Muscle of back (tissue), 11 donors: ENCODE data around the gene PIGN. TPM values are rescaled to one million over a fixed set of nuclear protein-coding genes. Genes with fewer than 3 reads are reported as not detected.

Experiments
- DNase-seq, 3 donors: peaks; one replicate each; pipeline versions ENCODE4 v3.0.0 to v3.0.0-alpha.2; 2013
- polyA plus RNA-seq, 10 donors: library from polyadenylated mRNA; unstranded; fragments of 120-200 nt; gene quantifications; one replicate each; pipeline ENCODE4 v1.2.1, GENCODE V29; 2013; ENCODE audit not compliant: insufficient read length in 10 of 10

Gene PIGN
- polyA plus RNA-seq, 10 donors: 13.0 to 23.0 (median 20.1) TPM

DNA sequence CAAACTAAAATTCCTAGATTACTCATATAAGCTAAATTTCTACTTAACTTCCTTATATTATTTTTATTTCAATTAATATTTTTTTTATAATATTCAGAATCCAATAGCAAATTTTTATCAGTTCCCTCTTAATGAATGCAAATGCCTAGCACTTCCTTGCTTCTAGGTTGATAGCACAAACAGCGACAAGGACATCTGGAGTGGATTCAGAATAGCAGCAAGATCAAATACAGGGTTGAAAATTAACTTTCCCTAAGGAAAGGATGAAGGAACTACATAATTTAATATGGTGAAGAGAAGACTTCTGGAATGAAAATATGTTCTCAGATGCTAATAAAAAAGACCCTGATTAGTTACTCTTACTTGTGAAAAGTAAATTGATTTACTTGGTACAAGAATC, 64.5 kb downstream of the PIGN start:
- DNase-seq: no peak

DNA sequence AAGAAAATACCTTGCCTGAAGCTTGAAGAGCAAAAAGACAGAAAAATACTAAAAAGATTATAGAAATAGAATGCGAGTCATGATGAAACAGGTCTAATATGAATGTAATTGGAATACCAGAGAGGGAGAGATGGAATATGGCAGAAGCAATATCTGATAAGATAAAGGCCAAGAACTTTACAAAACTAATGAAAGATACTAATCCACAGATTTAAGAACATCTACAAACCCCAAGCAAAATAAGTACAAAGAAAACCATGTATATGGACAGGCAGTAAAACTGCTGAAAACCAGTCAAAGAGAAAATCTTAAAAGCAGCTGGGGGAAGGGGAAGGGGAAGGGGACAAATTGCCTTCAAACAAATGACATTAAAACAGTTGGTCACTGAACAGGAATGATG, 67.0 kb downstream of the PIGN start:
- no peak for DNase-seq

DNA sequence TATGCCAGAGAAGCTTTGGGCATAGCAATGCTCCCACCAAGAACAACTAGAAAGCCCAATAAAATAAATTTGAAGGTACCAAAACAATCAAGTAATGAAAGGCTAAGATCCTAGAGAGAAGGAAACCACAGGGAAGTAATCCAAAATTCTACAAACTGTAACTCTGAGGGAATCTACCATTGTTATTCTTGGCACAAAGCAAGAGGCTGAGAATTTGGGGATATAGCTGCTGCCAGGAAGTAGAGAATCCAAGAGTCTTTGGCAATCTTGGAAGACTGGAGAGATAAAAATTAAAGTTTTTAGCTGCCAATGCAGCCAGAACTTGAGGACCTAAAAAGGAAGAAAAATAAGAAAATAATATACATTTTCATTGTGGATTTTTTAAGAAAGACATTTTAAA, 68.5 kb downstream of the PIGN start:
- peak; percentile 47 to 68 (median 51) for DNase-seq

DNA sequence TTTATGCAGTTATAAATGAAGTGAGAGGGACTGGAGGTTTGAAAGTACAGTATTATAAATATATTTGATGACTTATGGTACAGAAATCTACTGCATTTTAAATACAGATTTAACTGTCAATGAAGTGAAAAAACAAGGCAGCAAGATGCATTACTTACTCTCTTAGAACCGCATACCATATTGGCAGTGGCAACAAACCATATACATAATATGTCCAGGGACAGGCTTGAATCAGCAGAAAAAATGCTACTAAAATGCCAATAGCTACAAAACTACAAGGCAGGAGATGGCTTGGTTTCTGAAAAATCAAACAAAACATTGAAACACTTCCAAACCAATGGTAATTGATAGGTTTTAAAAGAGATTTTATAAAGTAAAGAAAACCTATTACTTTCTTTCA, 77.2 kb downstream of the PIGN start:
- no peak for DNase-seq

DNA sequence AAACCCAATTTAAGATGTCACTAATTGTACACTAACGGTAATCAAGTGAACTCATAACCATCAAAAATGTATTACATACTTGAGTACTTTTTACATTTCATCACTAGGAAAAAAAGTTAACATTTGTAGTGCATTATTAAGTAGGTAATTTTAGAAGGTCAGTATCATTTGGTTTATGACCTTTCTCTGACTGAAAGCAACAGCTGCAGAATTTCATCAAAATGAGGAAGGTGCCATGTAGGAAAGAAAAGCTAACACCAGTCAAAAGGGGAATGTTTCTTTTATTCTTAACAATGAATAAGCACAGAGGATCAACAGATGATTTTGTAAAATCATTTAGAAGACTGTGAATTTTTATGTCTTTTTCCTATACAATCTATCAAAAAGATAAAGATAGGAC, 79.0 kb downstream of the PIGN start:
- DNase-seq: no peak

DNA sequence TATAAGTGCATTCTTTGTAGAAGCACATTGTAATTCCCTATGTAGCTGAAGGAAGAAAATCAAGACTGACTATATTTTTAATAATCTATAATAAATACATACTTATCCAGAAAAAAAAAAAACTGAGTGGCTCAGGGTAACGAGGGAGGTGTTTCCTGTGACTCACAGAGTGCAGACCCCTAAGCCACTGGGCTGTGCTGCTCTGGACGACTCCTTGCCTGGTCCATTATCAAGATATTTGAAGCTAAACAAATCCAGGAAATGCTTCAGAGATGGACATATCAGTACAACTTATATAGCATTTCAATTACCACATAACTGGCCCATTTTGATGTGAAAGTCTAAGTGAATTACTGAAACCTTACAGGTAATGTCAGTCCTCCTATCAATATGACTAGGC, 80.6 kb downstream of the PIGN start:
- no peak for DNase-seq

DNA sequence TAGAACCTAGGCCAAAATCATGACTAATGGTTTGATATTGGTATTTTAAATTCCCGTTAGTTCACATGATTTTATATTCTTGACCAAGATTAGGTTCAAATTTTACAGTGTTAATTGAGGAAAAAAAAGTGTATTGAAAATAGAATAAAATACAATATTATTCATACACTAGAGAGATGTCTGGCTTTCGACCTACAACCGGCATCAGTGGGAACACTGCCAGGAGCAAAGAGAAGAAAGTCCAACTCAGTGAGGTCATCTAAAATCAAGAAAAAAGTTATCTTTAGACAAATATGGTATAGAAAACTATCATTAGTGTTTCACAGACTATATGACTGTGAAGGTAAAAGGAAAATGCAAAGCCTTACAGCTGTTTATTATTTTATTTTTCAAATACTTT, 81.5 kb downstream of the PIGN start:
- peak in 1 of 3 donors; percentile 28 for DNase-seq

DNA sequence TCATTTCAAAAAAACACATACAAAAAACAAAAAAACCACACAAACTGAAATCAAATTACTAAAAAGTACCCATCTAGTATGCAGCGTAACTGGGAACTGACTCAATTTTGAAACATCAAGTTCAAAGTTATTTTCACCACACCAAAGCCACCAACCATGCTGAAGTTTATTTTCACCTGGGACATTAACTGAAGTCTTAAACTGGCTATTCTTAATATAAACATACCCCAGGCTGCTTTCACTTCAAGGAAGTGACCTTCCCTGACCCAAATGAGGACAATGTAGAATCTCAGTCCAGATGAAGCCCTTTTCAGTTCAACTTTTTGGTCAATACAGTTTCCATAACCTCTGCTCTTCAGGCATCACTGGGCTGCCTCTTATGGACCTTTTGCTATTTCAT, 84.6 kb downstream of the PIGN start:
- peak in 1 of 3 donors; percentile 11 for DNase-seq

DNA sequence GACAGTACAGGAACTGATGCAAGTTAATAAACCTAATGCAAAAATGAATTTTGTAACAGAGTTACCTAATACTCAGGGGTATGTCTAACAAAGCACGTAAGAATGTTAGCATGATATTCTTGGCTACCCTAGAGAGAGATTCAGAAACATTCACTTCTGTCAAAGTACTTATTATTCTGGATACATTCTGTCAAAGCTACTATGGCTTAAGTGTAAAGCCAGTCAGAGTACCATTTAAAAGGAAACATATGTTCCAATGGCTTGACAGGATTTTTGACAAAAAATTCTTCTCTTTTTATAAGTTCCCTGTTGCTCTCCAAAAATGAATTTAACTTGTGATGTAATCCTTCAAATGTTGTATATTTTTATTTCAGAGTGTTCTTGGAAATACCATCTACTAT, 85.5 kb downstream of the PIGN start:
- peak; percentile 69 to 85 (median 70) for DNase-seq

DNA sequence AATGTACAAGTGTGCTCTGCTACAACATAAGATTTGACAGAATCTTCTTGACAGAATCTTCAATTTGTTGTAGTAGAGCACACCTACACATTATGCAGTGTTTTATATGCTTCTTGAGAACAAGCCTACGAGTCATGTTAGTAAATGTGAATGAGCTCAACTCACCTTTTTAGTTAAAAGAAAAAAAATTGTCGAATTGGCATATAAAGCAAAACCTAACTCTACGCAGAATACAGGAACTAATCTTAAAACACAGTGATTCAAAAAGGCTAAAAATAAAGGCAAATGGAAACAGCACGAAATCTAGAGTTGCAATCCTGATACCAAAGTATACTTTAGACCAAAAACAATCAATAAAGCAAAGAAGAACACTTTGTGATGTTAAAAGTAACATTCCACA, 87.9 kb downstream of the PIGN start:
- no peak for DNase-seq

DNA sequence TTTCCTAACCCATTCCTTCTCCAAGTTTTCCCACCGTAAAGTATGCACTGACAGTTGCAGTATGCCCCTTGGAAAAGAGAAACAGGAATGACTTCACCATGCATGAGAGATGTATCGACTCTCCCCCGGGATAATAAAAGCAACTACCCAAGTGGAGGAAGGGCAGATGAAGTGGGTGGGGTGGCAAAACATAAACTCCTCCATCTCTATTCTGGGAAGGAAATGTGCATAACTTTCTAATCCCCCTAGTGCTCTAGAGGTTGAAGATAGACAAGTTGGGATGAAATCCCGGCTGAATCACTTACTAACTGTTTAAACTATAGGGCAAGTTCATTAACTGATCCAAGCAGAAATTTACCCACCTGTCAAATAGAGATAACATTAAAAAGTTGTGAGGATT, 89.2 kb downstream of the PIGN start:
- no peak for DNase-seq

DNA sequence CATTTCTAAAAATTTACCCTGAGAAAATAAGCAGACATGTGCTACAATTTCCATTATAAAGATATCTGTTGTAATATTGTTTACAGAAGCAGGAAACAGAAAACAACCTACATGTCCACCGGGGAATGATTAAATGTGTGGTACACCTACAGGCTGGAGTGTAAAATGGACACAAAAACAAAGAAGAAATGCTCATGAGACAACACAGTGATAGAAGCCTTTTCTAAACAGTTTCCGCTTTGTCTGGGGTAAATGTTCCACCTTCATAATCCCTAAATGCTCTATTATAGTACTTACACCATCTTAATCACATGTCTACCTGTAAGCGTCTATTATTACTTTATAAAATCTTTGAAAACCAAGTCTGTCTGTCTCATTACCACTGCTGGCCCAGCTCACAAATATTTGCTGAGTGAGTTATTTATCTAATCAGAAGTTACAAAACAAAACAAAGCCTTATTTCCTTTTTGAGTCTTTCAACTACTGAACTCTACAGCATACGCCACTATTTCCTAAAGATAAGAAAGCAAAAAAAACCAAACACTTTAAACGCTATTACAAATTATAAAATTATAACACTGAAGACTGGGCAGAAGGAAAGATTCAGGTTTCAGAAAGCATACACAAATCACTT, 95.3 kb downstream of the PIGN start:
- DNase-seq: no peak

DNA sequence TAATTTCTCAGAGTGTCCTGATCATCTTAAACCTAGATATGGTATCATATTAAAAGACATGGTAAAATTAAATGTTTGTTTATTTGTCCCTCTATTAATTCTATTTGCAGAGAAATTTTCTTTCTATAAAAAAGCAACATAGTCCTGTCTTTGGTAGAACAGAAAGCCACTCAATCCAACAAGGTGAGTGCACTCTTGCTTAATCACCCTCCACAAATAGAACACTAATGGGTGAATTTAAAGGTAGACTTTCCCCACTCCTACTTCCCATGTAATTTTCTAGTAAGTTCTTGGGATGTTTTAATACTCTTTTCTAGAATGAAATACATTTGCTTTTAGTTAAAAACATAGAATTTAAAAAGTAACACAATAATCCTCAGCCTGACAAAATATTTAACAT, 97.7 kb downstream of the PIGN start:
- no peak for DNase-seq

DNA sequence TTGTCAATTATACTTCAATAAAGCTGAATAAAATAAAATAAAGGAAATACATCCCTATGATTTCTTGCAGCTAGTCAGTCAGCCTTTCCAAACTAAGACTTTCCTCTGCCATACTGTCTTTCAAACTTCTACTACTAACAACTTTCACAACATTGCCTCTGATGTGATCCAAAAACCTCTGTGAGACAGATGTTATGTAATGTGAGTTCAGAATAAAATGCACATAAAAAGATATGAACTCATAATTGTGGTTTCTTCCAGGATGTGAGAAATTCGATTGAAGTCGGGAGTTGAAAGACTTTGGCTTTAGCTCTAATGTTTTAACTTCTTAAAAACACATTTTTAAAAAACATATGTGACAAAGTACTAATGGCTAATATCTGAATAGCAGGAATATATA, 98.7 kb downstream of the PIGN start:
- no peak for DNase-seq

DNA sequence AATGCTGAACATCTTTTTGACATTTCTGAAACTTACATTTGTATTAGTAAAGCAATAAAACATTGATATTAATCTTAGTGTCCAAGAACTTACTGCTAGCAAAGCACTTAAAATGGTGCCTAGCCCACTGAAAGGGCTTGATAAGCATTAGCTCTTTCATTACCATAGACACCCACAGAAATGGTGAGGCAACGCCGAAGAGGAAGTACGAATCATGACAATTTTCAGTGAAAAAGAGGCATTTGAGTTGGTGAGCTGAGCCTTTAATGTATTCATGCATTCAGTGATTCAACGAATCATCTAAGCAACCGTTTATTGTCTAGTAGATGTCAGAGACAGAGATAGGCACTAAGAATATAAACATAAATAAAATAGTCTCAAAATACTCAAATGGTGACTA, 101.1 kb downstream of the PIGN start:
- DNase-seq: no peak

DNA sequence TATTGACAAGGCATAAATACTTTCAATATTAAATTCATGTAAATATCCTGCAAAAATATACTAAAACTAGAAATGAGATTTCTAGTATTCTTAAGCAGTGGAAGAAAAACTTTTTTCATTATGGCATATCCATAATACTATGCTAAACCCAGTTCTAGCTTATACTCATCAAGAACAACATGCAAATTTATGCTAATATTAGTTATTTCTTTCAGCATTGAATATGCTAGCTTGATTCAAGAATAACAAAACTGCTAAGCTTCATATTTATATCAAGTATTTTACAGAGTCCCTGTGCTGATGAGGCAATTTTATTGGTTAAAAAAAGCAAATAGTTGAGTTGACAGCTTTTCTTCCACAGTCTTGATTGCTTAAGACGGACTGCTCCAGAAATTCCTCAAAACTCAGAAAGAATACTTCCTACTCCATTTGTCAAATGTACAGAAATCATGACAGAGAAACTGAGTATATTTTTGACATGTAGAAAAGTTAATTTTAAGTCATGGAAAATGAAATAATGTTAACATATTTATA, 105.0 kb downstream of the PIGN start:
- DNase-seq: no peak

DNA sequence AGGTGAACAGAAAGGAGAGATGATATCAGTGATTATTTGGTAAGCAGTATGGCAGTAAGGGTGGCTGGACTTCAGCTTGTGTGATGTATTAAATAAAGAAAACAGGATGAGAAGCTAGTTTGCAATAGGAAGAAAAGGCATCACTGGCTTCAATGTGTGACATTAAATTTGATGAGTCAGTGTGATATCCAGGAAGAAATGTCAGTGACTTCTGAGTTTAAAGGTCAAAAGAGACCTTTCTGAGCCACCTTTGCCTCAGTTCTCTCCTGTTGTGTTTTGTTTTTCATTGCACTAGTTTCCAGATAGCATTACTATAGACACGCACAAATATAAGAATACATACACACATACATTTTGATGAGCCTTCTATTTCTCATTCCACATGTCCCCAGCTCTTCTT, 105.6 kb downstream of the PIGN start:
- DNase-seq: no peak

DNA sequence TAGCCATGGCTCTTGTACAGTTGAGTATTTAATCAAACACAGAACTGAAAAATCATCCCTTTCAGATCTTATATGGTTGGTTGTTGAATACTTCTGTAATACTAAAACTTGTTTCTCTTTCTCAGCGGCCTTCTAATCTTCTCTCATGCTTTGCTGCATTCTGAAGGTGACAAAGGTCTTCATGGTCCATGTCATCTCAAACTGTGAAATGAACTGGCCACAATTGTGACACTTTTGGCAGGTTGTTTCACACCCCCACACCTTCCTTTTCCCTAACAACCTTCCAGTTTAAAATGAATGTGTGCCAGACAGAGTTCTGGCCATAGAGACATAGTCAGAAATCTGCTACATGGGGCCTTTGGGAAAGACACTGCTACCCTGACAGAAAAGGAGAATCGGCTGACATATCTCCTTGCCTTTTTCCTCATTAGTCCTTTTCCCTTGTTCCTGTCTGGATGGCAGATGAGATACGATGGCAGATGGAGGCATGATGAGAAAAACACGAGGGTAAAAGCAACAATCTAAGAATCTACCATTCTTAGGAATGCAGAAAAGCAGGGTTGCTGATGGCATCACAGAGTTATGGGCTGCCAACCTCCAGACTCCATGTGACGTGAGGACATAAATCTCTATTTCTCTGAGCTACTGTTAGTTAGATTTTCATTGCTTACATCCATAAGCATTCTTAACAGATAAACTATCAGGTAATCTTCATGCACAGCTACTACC, 106.5 kb downstream of the PIGN start:
- no peak for DNase-seq

DNA sequence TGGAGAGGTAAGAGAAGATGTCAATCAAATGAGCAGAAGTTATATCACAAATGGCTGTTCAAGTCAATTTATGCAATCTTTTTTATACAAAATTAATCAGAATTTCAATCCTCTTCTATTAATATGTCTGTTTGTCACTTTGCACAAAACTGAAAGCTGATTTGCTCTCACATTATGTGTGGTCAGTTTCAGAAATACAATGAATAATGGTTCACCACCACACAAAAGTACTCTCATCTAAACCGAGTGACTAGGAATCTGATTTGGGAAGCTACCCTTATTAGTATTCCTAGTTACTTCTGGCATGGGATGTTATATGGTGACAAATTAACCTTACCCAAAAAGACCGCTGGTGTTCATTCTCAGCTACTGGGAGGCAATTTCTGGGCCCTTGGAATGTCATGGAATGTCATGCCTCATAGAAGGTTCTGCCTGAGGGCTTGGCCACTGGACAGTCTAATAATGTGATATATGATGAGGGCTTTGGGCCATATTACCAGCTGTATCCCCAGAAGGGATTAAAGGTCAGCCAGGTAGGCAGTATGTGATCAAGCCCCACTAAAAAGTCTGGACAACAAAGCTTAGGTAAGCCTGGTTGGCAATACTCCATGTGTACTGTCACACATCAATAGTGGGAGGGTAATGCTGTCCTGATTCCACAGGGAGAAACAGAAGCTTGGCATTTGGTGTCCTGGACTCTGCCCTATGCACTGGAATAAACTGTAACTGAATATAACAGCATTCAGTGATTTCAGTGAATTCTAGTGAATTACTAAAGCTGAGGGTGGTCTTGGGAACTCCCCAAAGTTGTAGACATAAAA, 113.2 kb downstream of the PIGN start:
- DNase-seq: no peak

DNA sequence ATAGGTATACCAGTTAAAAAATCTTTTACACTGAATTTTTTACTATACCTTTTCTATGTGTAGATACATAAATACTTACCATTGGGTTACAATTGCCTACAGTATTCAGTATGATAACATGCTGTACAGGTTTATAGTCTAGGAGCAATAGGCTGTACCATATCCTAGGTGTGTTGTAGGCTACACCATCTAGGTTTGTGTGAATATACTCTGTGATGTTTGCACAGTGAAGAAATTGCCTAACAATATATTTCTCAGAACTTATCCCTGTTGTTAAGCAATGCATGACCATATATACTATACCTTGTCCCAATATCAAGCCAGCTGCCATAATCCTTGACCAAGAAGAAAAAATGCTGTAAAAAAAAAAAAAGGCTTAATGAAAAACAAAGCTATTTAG, 114.5 kb downstream of the PIGN start:
- no peak for DNase-seq

DNA sequence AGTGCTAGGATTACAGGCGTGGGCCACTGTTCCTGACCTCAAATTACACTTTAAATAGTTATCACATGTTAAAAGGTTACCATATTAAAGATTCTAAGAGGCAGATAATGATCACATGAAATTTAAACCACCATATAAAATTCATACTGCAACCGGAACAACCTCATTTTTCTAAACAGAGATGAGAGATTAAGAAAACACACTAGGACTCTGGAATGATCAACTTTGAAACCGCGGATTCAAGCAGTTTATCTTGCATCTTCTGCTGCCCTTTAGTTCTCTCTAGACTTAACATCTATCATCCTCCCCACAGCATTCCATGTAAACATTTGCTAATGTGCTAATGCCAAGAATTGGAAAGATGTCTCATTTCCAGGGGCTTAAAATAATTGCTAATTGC, 115.8 kb downstream of the PIGN start:
- DNase-seq: no peak

DNA sequence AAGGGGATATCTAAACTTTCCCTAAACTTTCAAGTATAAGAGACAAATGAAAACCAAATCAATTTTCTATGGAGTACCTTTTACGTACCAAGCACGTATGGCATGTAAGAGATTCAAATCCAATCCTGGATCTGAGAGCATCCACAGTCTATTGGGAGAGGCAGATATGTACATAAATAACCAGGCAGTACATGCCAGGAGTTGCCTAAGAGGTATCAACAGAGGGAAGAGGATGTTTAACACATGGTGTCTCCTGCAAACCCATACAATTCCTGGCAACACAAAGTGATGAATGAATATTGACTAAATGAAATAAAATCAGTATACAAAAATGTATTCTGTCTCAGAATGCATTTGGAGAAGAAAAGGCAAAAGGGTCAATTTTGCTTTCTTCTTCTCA, 116.6 kb downstream of the PIGN start:
- no peak for DNase-seq

DNA sequence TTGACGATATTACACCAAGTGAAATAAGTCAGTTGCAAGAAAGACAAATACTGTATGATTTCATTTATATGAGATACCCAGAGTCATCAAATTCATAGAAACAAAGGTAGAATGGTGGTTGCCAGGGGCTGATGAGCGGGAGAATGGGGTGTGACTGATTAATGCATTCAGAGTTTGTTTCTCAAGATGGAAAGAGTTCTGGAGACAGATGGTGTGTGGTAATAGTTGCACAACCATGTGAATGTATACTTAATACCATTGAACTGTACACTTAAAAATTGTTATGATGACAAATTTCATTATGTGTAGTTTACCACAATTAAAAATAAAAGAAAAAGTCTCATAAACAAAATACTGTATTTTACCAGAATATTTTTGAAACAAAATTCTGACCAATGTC, 117.3 kb downstream of the PIGN start:
- no peak for DNase-seq
